PC-3 (cell line): ENCODE measurements around the gene ACR.

Source experiments
- EZH2 ChIP-seq: fragments of 300-600 bp; sonication (generic); IDR thresholded peaks from one replicate; pipeline ENCODE4 v1.6.1; 2017; ENCODE audit warnings: antibody characterized with exemption, mild to moderate bottlenecking, low read length; ENCODE audit not compliant: unreplicated experiment
- EZH2phosphoT487 ChIP-seq: fragments of 300-600 bp; sonication (generic); IDR thresholded peaks from 2 replicates; pipeline ENCODE4 v1.6.1; 2018; ENCODE audit warnings: mild to moderate bottlenecking, antibody characterized with exemption, low read length, borderline replicate concordance
- TF ChIP-seq, protein P1 (sequence below): fragments of 300-600 bp; sonication (generic); conservative IDR thresholded peaks from 2 replicates; pipeline ENCODE4 v1.5.1; 2017; ENCODE audit warnings: antibody characterized with exemption, low read depth, mild to moderate bottlenecking, low read length

DNA sequence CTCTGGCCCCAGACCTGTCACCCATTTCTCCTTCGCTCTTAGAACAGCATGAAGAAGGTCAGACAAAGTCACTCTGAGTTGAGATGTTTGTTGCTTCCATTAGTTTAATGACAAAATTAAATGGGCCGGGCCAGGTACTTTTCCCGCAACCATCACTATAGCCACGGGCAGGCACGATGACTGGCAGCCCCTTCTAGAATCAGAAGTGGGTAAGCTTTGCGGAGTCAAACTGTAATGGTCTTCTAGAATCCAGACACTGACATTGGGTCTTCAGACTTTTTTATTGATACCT is 2.3 kb upstream of the ACR start:
- TF ChIP-seq, protein P1, sequence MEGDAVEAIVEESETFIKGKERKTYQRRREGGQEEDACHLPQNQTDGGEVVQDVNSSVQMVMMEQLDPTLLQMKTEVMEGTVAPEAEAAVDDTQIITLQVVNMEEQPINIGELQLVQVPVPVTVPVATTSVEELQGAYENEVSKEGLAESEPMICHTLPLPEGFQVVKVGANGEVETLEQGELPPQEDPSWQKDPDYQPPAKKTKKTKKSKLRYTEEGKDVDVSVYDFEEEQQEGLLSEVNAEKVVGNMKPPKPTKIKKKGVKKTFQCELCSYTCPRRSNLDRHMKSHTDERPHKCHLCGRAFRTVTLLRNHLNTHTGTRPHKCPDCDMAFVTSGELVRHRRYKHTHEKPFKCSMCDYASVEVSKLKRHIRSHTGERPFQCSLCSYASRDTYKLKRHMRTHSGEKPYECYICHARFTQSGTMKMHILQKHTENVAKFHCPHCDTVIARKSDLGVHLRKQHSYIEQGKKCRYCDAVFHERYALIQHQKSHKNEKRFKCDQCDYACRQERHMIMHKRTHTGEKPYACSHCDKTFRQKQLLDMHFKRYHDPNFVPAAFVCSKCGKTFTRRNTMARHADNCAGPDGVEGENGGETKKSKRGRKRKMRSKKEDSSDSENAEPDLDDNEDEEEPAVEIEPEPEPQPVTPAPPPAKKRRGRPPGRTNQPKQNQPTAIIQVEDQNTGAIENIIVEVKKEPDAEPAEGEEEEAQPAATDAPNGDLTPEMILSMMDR: no peak
- TF ChIP-seq EZH2 (no peak), EZH2phosphoT487 (no peak)
